ENCODE results near the gene ZDHHC7.

GRCh38 chr16:85017151-85017550, 5.8 kb upstream of the ZDHHC7 start:
- no peak for TF ChIP-seq CTCF (IDR thresholded peaks at IDR 0.05; ENCODE audit: low read depth, low read length)
- TF ChIP-seq EZH2phosphoT487 (IDR thresholded peaks at IDR 0.05; ENCODE audit: low read depth), result no peak
